Ecto neural progenitor cell (in vitro differentiated cells): Measurements from ENCODE around the gene SLC25A39.
"Not testable (repeated sequence)": the region's sequence is repeated elsewhere in the genome, so short reads cannot be mapped to it uniquely, and the experiment has no call there.

Source experiments
- DNase-seq: peaks from one replicate; pipeline ENCODE4 v3.0.0-alpha.2; 2018; ENCODE audit warnings: low spot score

The SLC25A39 gene

DNA sequence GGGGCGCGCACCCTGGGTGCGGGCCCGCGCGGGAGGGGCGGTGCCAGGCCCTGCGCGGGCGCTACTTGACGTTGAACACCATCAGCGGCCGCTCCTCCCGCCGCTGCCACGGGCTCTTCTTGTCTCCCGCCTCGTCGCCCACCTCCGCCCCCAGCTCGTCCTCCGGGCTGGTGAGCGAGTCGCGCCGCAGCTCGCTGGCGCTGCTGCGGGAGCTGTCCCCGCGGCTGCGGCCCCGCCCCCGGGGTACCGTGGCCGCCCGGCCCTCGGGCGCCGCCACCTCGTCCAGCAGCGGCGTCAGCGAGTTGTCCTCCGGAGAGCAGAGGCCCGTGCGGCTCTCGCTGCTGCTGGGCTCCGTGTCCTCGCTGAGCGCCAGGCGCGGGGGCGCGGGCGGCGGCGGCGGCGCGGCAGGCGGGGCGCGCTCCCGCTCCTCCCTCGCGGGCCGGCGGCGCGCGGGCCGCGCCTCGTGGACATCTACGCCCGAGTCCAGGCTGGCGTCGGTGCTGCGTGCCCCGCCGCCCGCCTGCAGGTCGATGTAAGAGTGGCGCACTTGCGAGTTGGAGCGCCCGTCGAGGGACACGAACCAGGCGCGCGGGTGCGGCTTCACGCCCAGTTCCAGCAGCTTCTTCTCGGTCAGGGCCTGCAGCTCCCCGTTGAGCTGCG is 29.2 kb upstream of the SLC25A39 start:
- peak; percentile 79 for DNase-seq

GRCh38 chr17:44352828-44353671 is 28.4 kb upstream of the SLC25A39 start:
- DNase-seq = no peak

- DNase-seq = no peak
These were observed 27.6 kb upstream of the SLC25A39 start for GRCh38 chr17:44351961-44352827.

GRCh38 chr17:44351464-44351863 is 26.8 kb upstream of the SLC25A39 start:
- DNase-seq = no peak

GRCh38 chr17:44350733-44351226 is 26.2 kb upstream of the SLC25A39 start:
- DNase-seq = peak; percentile 90

DNA sequence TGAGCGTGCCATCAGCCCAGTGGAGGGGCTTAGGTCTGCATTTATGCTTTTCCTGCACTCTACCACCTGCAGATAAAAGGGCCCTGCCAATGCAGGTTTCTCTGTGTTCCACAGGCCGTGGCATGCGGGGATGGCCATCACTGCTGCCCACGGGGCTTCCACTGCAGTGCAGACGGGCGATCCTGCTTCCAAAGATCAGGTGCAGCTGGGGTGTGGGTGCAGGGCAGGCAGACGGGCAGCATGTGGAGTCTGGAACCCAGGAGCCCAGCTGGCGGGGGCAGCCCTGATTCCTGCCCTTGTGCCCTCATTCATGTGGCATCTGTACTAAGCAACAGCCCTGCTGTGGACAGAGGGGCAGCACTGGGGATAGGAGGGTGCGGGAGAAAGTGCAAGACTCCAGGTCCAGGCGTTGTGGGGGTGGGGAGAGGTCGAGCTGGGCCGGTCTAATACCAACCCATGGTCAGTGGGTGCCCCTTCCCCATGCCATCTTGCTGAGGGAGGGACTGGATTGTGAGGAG is 25.0 kb upstream of the SLC25A39 start:
- DNase-seq = no peak

- no peak for DNase-seq
These were observed 24.4 kb upstream of the SLC25A39 start for GRCh38 chr17:44348988-44349364.

GRCh38 chr17:44348234-44348987 is 23.8 kb upstream of the SLC25A39 start:
- DNase-seq = no peak

DNA sequence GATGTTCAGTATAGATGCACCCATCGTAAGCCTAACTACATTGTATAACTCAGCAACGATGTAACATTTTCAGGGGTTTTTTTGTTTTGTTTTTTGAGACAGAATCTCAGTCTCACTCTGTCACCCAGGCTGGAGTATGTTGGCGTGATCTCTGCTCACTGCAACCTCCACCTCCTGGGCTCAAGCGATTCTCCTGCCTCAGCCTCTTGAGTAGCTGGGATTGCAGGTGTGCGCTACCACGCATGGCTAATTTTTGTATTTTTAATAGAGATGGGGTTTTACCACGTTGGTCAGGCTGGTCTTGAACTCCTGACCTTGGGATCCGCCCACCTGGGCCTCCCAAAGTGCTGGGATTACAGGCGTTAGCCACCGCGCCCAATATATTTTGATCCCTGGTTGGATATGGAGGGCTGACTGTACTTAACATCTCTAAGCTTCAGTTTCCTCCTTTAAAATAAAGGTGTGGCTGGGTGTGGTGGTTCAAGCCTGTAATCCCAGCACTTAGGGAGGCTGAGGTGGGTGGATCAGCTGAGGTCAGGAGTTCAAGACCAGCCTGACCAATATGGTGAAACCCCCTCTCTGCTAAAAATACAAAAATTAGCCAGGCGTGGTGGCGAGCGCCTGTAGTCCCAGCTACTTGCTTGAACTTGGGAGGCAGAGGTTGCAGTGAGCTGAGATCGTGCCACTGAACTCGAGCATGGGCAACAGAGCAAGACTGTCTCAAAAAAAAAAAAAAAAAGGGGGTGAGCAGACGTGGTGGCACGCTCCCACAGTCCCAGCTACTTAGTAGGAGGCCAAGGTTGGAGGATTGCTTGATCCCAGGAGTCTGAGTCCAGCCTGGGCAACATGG is 22.8 kb upstream of the SLC25A39 start:
- not testable (repeated sequence) for DNase-seq

DNA sequence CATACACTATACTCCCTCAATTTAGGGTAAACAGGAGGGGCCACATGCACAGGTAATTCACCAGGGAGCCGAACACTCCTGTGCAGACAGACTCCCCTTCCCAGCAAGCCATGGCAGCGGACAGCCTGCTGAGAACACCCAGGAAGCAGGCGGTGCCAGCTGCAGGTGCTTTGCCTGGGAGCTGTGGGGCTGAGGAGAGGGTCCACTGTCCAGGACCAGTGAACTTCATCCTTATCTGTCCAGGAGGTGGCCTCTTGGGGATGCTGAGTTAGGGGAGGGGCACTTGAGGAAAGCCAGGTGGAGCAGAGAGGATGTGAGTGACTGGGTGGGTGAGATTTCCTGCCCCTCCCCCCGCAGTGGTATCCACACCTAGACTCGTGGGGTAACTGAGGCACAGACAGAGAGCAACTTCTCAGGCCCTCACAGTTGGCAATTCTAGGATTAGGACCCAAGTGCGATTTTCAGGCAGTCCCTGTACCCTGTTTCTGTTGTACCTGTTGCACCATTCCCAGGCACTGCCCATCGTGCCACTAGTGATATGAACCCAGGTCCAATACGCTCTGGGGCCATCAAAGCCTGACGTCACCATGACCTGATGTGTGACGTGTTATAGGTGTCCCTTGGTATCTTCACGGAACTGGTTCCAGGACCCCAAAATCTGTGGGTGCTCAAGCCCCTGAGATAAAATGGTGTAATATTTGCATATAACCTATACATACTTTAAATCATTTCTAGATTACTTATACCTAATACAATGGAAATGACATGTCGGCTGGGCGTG is 21.6 kb upstream of the SLC25A39 start:
- DNase-seq = no peak

- peak; percentile 87 for DNase-seq
These were observed 20.9 kb upstream of the SLC25A39 start for GRCh38 chr17:44345454-44346026.

GRCh38 chr17:44344939-44345453 is 20.4 kb upstream of the SLC25A39 start, which contains the start of gene GRN:
Gene GRN, plus strand, starts transcription at chr17:44345302. Its CDS starts 3,863 bp downstream, at chr17:44349165.
- peak; percentile 99 for DNase-seq

DNA sequence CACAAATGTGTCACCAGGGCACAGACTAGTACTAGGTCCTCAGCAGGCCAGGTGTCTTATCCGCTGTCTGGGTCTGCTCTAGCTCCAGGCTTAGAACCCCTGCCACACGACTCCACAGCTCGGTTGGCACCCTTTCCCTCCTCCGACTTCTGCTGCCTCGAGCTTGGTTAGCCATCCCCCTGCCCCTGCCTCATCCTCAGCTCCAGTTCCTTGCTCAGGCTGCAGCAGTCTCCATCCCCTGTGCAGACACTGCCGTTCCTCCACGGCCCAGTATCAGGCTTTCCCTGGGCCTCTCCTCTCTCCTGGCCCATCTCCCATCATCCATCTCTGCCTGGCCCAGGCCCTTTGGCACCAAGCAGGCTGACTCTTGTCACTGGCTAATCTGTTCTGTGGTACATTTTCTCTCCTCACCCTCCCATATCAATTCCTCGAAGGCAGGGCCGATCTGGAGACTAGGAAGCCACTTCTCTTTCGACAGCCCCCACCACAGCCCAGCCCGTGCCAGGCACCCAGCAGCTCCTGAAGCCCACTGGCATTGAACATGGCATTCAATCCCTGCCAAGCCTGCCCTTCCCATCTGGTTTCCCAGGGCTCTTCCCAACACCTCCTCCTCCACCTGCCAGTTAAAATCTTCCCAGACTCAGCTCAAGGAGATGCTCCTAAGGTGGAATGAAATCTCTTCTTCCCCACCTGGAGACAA is 19.0 kb upstream of the SLC25A39 start:
- DNase-seq = no peak

GRCh38 chr17:44340553-44340952 is 15.9 kb upstream of the SLC25A39 start:
- not testable (repeated sequence) for DNase-seq

DNA sequence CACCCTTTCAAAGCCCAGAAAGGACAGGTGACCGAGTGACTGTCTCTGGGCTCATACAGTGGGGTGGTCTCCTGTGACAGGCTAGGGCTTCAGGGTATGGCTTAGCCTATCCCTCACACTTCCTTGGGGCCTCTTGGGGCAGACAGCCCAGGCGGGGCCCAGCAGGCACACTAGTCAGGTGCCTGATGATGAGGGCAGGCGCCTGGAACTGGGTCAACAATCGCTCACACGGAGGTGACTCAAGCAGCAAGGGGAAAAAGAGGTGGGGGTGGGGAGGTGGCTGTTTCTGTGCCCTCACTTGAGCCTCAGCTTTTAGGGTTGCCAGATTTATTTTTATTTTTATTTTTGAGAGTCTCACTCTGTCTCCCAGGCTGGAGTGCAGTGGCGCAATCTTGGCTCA is 14.1 kb upstream of the SLC25A39 start:
- DNase-seq = no peak

DNA sequence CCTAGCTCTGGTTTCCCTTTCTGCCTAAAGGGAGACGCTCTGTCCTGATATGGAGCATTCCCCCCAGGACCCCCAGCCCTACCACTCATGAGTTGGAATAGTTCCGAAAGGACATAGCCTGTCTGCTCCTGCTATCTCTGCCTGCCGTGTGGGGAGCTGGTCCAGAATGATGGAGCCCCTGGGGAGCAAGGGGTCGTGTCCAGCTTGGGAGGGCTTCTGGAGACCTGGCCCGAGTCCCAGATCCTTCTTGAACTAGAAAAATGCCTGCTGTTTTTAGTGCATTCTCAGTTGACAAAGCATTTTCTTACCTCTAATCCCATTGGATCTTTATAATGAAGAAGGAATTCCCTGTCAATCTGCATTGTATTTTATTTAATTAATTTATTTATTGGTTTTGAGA is 11.3 kb upstream of the SLC25A39 start:
- DNase-seq = no peak

GRCh38 chr17:44335564-44335963 is 10.9 kb upstream of the SLC25A39 start:
- DNase-seq = no peak

GRCh38 chr17:44334727-44335126 is 10.1 kb upstream of the SLC25A39 start:
- no peak for DNase-seq
